OCI-LY7 (cell line): ENCODE results near the gene APOBEC3G. TPM values are rescaled to one million over a fixed set of nuclear protein-coding genes. Genes with fewer than 3 reads are reported as not detected.

ENCODE experiments used
- BruUV-seq: library from RNA; stranded (reverse); fragments of 400-500 nt; replicated peaks from 2 replicates; lab custom pipeline; 2021; lab: Mats Ljungman, UMichigan
- CTCF ChIA-PET: fragments of 300-600 bp; sonication (Branson Sonifier 250); formaldehyde crosslinking; loops from one replicate; lab custom pipeline; 2022; ENCODE audit warnings: antibody characterized with exemption; ENCODE audit not compliant: unreplicated experiment; lab: Charles Lee
- POLR2A ChIA-PET: fragments of 300-600 bp; sonication (Branson Sonifier 250); formaldehyde crosslinking; loops from one replicate; lab custom pipeline; 2022; ENCODE audit warnings: antibody characterized with exemption; lab: Charles Lee
- DNase-seq: peaks from one replicate; pipeline ENCODE4 v3.0.0-alpha.2; 2015; ENCODE audit warnings: low spot score
- H2AFZ ChIP-seq: fragments of 200-600 bp; sonication (generic), shearing (Covaris generic); 2 replicates; pipeline ENCODE4 v1.6.1; 2014; ENCODE audit warnings: mild to moderate bottlenecking, antibody characterized with exemption, low read length, moderate library complexity
- H3K27ac ChIP-seq: fragments of 200-600 bp; sonication (generic); 2 replicates; pipeline ENCODE4 v1.5.1; 2014; ENCODE audit warnings: mixed run types, low read depth, mild to moderate bottlenecking, moderate library complexity, low read length, inconsistent platforms; ENCODE audit not compliant: poor library complexity, severe bottlenecking
- H3K36me3 ChIP-seq: fragments of 200-600 bp; sonication (generic); 2 replicates; pipeline ENCODE4 v1.6.1; 2014; ENCODE audit warnings: mild to moderate bottlenecking, antibody characterized with exemption, low read length, moderate library complexity, mixed read lengths; ENCODE audit not compliant: insufficient read depth
- H3K4me1 ChIP-seq: fragments of 200-600 bp; sonication (generic); 2 replicates; pipeline ENCODE4 v1.5.1; 2014; ENCODE audit warnings: mild to moderate bottlenecking, low read length; ENCODE audit not compliant: insufficient read depth, poor library complexity, severe bottlenecking
- H3K4me2 ChIP-seq: fragments of 200-600 bp; sonication (generic); 2 replicates; pipeline ENCODE4 v1.6.1; 2014; ENCODE audit warnings: mild to moderate bottlenecking, low read length
- H3K4me3 ChIP-seq: fragments of 200-600 bp; sonication (generic); 2 replicates; pipeline ENCODE4 v1.5.1; 2014; ENCODE audit warnings: mild to moderate bottlenecking, low read depth, low read length; ENCODE audit not compliant: poor library complexity, severe bottlenecking
- H3K79me2 ChIP-seq: fragments of 200-600 bp; sonication (generic); 2 replicates; pipeline ENCODE4 v1.6.1; 2016; ENCODE audit warnings: low read depth, mild to moderate bottlenecking, low read length, moderate library complexity, mixed read lengths; ENCODE audit not compliant: insufficient read depth
- H3K9me2 ChIP-seq: fragments of 200-600 bp; sonication (generic); 2 replicates; pipeline ENCODE4 v1.6.1; 2016; ENCODE audit warnings: mild to moderate bottlenecking, low read length, mixed read lengths; ENCODE audit not compliant: insufficient read depth
- H3K9me3 ChIP-seq: fragments of 200-600 bp; sonication (generic); 2 replicates; pipeline ENCODE4 v1.6.1; 2014; ENCODE audit warnings: mild to moderate bottlenecking, mixed run types, low read length, mixed read lengths
- H4K20me1 ChIP-seq: fragments of 200-600 bp; sonication (generic); 2 replicates; pipeline ENCODE4 v1.6.1; 2014; ENCODE audit warnings: mild to moderate bottlenecking, antibody characterized with exemption, low read length, moderate library complexity, mixed read lengths; ENCODE audit not compliant: insufficient read depth
- CTCF ChIP-seq: fragments of 200-600 bp; sonication (generic); conservative IDR thresholded peaks from 2 replicates; pipeline ENCODE4 v1.5.1; 2014; ENCODE audit warnings: mild to moderate bottlenecking, antibody characterized with exemption, low read length, moderate library complexity, mixed read lengths
- EZH2phosphoT487 ChIP-seq: fragments of 200-600 bp; sonication (generic); IDR thresholded peaks from 2 replicates; pipeline ENCODE4 v1.6.1; 2018; ENCODE audit warnings: low read depth, borderline replicate concordance, mild to moderate bottlenecking, mixed run types, antibody characterized with exemption, low read length, moderate library complexity, mixed read lengths
- intact Hi-C: fragments of 100-400 bp; cut with micrococcal nuclease; formaldehyde crosslinking; loops from one replicate; pipeline ENCODE4 v1.10.0; 2022; ENCODE audit not compliant: unreplicated experiment
- total RNA-seq, 2 experiments: library from RNA; depleted of rRNA in 1 of 2; stranded (reverse); fragments of >200 nt in 1 of 2; shearing (Covaris generic) in 1 of 2; gene quantifications; 2 replicates each; pipeline ENCODE4 v1.2.3, GENCODE V29; 2014 to 2022

Gene APOBEC3G
- total RNA-seq, 2 experiments from 2014 or later: 36.7 to 60.2 TPM

GRCh38 chr22:39110631-39111561, 33.8 kb downstream of the APOBEC3G start:
- peak overlapping the region; percentile 67 for H3K4me2 ChIP-seq
- peak overlapping the region; percentile 82 for H2AFZ ChIP-seq
- H3K4me3 ChIP-seq: peak overlapping the region; percentile 23
- TF ChIP-seq EZH2phosphoT487 (no peak), CTCF (no peak)
- peaks cover 50% of the 10 kb centered on the region for H3K4me1 ChIP-seq
- H3K79me2 ChIP-seq: no peaks in the 10 kb centered on the region
- CTCF ChIA-PET: no interaction called here
- H3K9me2 ChIP-seq: no peaks in the 10 kb centered on the region
- no TSS peak for BruUV-seq
- intact Hi-C loops: no loop called here
- no peaks in the 10 kb centered on the region for H3K36me3 ChIP-seq
- H3K9me3 ChIP-seq: peaks cover 3% of the 10 kb centered on the region; the same call in 1 of the 2 replicates
- H3K27ac ChIP-seq: peak overlapping the region; percentile 79
- POLR2A ChIA-PET: interaction anchor here (0.7 to 1.3 kb wide), 2 partner anchors 12 to 38 kb away, joined by 3 read pairs; no protein-coding TSS in a partner anchor
- peak; percentile 93 for DNase-seq
- H4K20me1 ChIP-seq: no peaks in the 10 kb centered on the region

DNA sequence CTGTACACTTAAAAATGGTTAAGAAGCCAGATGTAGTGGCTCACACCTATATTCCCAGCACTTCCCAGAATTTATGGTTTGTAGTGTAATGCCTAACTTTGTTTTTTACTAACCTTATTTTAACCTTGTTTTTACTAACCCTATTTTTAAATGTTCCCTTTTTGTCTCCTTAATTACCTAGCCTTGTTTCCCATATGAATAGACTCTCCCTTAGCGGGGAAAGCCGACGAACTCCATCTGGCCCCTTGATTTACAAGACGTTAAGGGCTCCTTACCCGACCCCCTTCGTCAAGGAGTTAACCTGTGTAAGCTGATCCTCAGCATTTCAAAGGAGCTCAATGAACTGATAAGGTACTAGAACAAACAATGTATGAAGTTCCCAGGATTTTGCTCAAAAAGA, 37.0 kb downstream of the APOBEC3G start:
- Histone ChIP-seq H3K79me2 (no peaks in the 10 kb centered on the region), H3K9me2 (no peaks in the 10 kb centered on the region), H3K9me3 (peaks cover 3% of the 10 kb centered on the region; the same call in 1 of the 2 replicates), H3K4me1 (peaks cover 75% of the 10 kb centered on the region), H3K4me2 (peak overlapping the region; percentile 62), H3K36me3 (no peaks in the 10 kb centered on the region), H3K27ac (peak overlapping the region; percentile 83), H3K4me3 (peak overlapping the region; percentile 52), H4K20me1 (no peaks in the 10 kb centered on the region), H2AFZ (peak overlapping the region; percentile 92; the same call in 1 of the 2 replicates)
- TF ChIP-seq CTCF (no peak), EZH2phosphoT487 (no peak)
- no peak for DNase-seq
- intact Hi-C loops: loop anchor here (2.0 kb wide), 2 partner anchors 41 to 99 kb away; partner anchors contain the start of gene APOBEC3C
- CTCF ChIA-PET: interaction anchor here (0.7 to 1.0 kb wide), 2 partner anchors 46 to 345 kb away, joined by 3 to 4 read pairs; no protein-coding TSS in a partner anchor
- BruUV-seq: no TSS peak
- POLR2A ChIA-PET: interaction anchor here (0.7 kb wide), 1 partner anchor 53 kb away, joined by 7 read pairs; no protein-coding TSS in a partner anchor
